D721Med (cell line): ENCODE results near the gene NDUFAF4.

Experiments
- DNase-seq: peaks from one replicate; pipeline ENCODE4 v3.0.0; 2011; ENCODE audit warnings: low spot score; ENCODE audit not compliant: insufficient read length
- FAIRE-seq: peaks from 2 replicates; lab custom pipeline; 2011; peaks lifted over from hg19 to GRCh38; lab: Jason Lieb, UNC
- CTCF ChIP-seq: IDR thresholded peaks from 2 replicates; pipeline ENCODE4 v1.5.1; 2012; ENCODE audit warnings: mild to moderate bottlenecking, control low read depth; ENCODE audit not compliant: insufficient read depth; ENCODE audit errors: missing control alignments

NDUFAF4 gene

GRCh38 chr6:96844530-96844929 is 53.2 kb downstream of the NDUFAF4 start:
- FAIRE-seq: no peak
- DNase-seq: no peak
- TF ChIP-seq CTCF: no peak

GRCh38 chr6:96841345-96841744 is 56.3 kb downstream of the NDUFAF4 start:
- DNase-seq (no peak), FAIRE-seq (no peak)
- TF ChIP-seq CTCF: no peak
